ENCODE data around the gene KIF27. TPM values are rescaled to one million over a fixed set of nuclear protein-coding genes. Genes with fewer than 3 reads are reported as not detected.
A peak's percentile ranks its signal among the peaks of the same experiment; 100 is the strongest.

Gene KIF27
- total and polyA plus RNA-seq, 2 of the 4 experiments (the other 2 are of a cell fraction): 0.60 to 1.6 TPM

DNA sequence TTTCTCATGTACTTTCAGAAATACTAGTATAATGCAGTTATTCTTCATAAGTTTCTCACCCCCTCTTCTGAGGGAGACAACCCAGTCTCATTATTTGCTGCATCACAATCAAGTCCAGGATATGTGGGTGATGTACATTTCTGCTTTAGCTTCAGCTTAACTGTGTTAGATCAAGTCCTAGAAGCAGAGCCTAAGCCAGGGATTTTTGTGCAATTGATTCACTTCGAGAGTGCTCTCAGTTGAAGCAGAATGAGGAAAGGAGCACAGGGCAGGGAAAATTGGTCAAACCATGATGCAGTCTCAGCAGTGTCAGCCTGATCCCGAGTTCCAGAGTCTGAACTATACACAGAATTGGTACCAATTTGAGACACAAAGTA is 43.7 kb upstream of the KIF27 start:
- no peaks in the 10 kb centered on the region for H3K27me3 ChIP-seq (ENCODE audit: control insufficient read depth, insufficient read depth, low read length)
- BruUV-seq (replicated peaks): no TSS peak
- H3K4me3 ChIP-seq (ENCODE audit: insufficient read depth, low read depth, low read length): no peak overlapping the region
- no peak overlapping the region for H2BK5ac ChIP-seq (ENCODE audit: low read depth, low read length, poor library complexity, severe bottlenecking)
- peak; percentile 51 for ATAC-seq (ENCODE audit: low read depth)
- peak; percentile 41 for DNase-seq
- H4K91ac ChIP-seq (ENCODE audit: insufficient read depth, low read depth, low read length): peak overlapping the region; percentile 26; the same call in 1 of the 2 replicates
- no peak overlapping the region for H2BK15ac ChIP-seq (ENCODE audit: low read depth, low read length)
- peak overlapping the region in 1 of 2 experiments; percentile 79; a peak in 1 of 4 replicates for H4K8ac ChIP-seq (ENCODE audit: low read depth in 2 of 2, low read length in 2 of 2)
- in situ Hi-C loops (cut with MboI; ENCODE audit: low sequenced_read_pairs): no loop called here
- no peak overlapping the region for H3K4me2 ChIP-seq (ENCODE audit: low read depth, low read length)
- H3K18ac ChIP-seq (ENCODE audit: low read depth, low read length): no peak overlapping the region
- H3K9ac ChIP-seq (ENCODE audit: low read depth, low read length): no peak overlapping the region
- no peaks in the 10 kb centered on the region for H3K9me1 ChIP-seq (ENCODE audit: insufficient read depth, low read length)
- ChIA-PET CTCF (interaction anchor here (0.8 kb wide), 1 partner anchor 219 kb away, joined by 4 read pairs; no protein-coding TSS in a partner anchor), POLR2A (ENCODE audit: unreplicated experiment) (no interaction called here)
- H2BK20ac ChIP-seq (ENCODE audit: low read depth, low read length): no peak overlapping the region
- peaks cover 15% of the 10 kb centered on the region; the same call in 1 of the 2 replicates for H4K20me1 ChIP-seq (ENCODE audit: insufficient read depth, low read length)
- 71% methylated on average over 1 of the region's 2 CpGs; no CpG with 5 or more reads in 1 of the 2 experiments for WGBS, 2 experiments (ENCODE audit: extremely low coverage in 2 of 2, insufficient read length in 1 of 2)
- H2AK5ac ChIP-seq (ENCODE audit: low read depth, low read length): no peak overlapping the region
- no peak for TF ChIP-seq BHLHE40 (IDR thresholded peaks at IDR 0.05; ENCODE audit: low read depth, low read length)
- no peak for TF ChIP-seq CHD1 (IDR thresholded peaks at IDR 0.05; ENCODE audit: low read depth, low read length)
- TF ChIP-seq MXI1 (IDR thresholded peaks at IDR 0.05; ENCODE audit: borderline replicate concordance, low read depth, low read length): no peak
- TF ChIP-seq, protein P1, sequence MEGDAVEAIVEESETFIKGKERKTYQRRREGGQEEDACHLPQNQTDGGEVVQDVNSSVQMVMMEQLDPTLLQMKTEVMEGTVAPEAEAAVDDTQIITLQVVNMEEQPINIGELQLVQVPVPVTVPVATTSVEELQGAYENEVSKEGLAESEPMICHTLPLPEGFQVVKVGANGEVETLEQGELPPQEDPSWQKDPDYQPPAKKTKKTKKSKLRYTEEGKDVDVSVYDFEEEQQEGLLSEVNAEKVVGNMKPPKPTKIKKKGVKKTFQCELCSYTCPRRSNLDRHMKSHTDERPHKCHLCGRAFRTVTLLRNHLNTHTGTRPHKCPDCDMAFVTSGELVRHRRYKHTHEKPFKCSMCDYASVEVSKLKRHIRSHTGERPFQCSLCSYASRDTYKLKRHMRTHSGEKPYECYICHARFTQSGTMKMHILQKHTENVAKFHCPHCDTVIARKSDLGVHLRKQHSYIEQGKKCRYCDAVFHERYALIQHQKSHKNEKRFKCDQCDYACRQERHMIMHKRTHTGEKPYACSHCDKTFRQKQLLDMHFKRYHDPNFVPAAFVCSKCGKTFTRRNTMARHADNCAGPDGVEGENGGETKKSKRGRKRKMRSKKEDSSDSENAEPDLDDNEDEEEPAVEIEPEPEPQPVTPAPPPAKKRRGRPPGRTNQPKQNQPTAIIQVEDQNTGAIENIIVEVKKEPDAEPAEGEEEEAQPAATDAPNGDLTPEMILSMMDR (conservative IDR thresholded peaks at IDR 0.05; ENCODE audit: low read depth, low read length): no peak
- TF ChIP-seq NFE2L2 (IDR thresholded peaks at IDR 0.05; ENCODE audit: low read depth, low read length): no peak
- TF ChIP-seq CEBPB (IDR thresholded peaks at IDR 0.05; ENCODE audit: low read depth, low read length): no peak
- no peak for TF ChIP-seq FOS (IDR thresholded peaks at IDR 0.05; ENCODE audit: low read depth, low read length)
- no peak for TF ChIP-seq ELK1 (IDR thresholded peaks at IDR 0.05; ENCODE audit: borderline replicate concordance, low read depth, low read length)
- TF ChIP-seq SMC3 (IDR thresholded peaks at IDR 0.05; ENCODE audit: low read depth, low read length): no peak
- TF ChIP-seq RCOR1 (IDR thresholded peaks at IDR 0.05; ENCODE audit: insufficient replicate concordance, low read length): no peak
- TF ChIP-seq RFX5 (IDR thresholded peaks at IDR 0.05; ENCODE audit: low read depth, low read length): no peak
- no peak for TF ChIP-seq RAD21 (IDR thresholded peaks at IDR 0.05; ENCODE audit: low read length)
- no peak for TF ChIP-seq POLR2A (IDR thresholded peaks at IDR 0.05; ENCODE audit: low read depth, low read length)
- no peak for TF ChIP-seq USF2 (IDR thresholded peaks at IDR 0.05; ENCODE audit: low read depth, low read length)
- TF ChIP-seq MAZ (IDR thresholded peaks at IDR 0.05; ENCODE audit: borderline replicate concordance, low read depth, low read length): no peak
- TF ChIP-seq MAFK (IDR thresholded peaks at IDR 0.05; ENCODE audit: low read depth, low read length): no peak
- H3K27ac ChIP-seq (ENCODE audit: insufficient read depth, low read length): peak overlapping the region; percentile 55; the same call in 1 of the 2 replicates
- peaks cover 0 to 4% of the 10 kb centered on the region in 2 experiments; a peak in 1 of 4 replicates for H3K79me1 ChIP-seq (ENCODE audit: low read depth in 1 of 2, low read length in 2 of 2)
- H3K36me3 ChIP-seq (ENCODE audit: control insufficient read depth, insufficient read depth, low read length): peaks cover 17% of the 10 kb centered on the region
- H3K4ac ChIP-seq (ENCODE audit: low read depth, low read length): peak overlapping the region; percentile 33; the same call in 1 of the 2 replicates
- intact Hi-C loops (cut with micrococcal nuclease): loop anchor here (5.0 kb wide), 1 partner anchor 337 kb away; no protein-coding TSS in a partner anchor
- no peaks in the 10 kb centered on the region for H3K9me3 ChIP-seq (ENCODE audit: control insufficient read depth, insufficient read depth, low read length)
- dilution Hi-C loops (cut with HindIII; ENCODE audit: low sequenced_read_pairs, unreplicated experiment): no loop called here
- peak overlapping the region; percentile 65; the same call in 1 of the 2 replicates for H3K14ac ChIP-seq (replicated peaks; ENCODE audit: low read depth, low read length)
- no peak overlapping the region for H2AFZ ChIP-seq (replicated peaks; ENCODE audit: low read length, poor library complexity)
- peaks cover 4% of the 10 kb centered on the region; the same call in 1 of the 2 replicates for H3K4me1 ChIP-seq (ENCODE audit: control insufficient read depth, insufficient read depth, low read length)
- peak overlapping the region; percentile 12; the same call in 1 of the 2 replicates for H4K5ac ChIP-seq (ENCODE audit: low read depth, low read length)
- H3K56ac ChIP-seq (ENCODE audit: extremely low read depth, insufficient read depth, low read length): no peak overlapping the region
- peak overlapping the region; percentile 67 for H2BK120ac ChIP-seq (ENCODE audit: low read depth, low read length)
- peak overlapping the region; percentile 52 for H3K23ac ChIP-seq (ENCODE audit: low read depth, low read length)
- no peak overlapping the region for H2AK9ac ChIP-seq (replicated peaks; ENCODE audit: low read depth, low read length, poor library complexity)
